ENCODE measurements around the gene NTN1. TPM values are rescaled to one million over a fixed set of nuclear protein-coding genes. Genes with fewer than 3 reads are reported as not detected.

Gene NTN1
- total and polyA plus RNA-seq, 2 of the 13 experiments (the other 11 are each of a cell fraction or from before 2014, with no cell fraction given), result 0.04 to 0.05 TPM

- POLR2A ChIA-PET, result no interaction called here
- no peak overlapping the region for H3K4me2 ChIP-seq (ENCODE audit: low read depth, low read length)
- no peaks in the 10 kb centered on the region for H4K20me1 ChIP-seq (ENCODE audit: insufficient read depth, low read length)
- no peaks in the 10 kb centered on the region for H3K36me3 ChIP-seq (replicated peaks in 1 of 2; ENCODE audit: control insufficient read depth in 1 of 2, insufficient read depth in 2 of 2, low read length in 2 of 2)
- no peak for TF ChIP-seq ZNF10 (CRISPR knock-in tag; IDR thresholded peaks at IDR 0.05; ENCODE audit: borderline replicate concordance, low read depth)
- no peak for TF ChIP-seq KLF9 (CRISPR knock-in tag; IDR thresholded peaks at IDR 0.05; ENCODE audit: low read depth)
- TF ChIP-seq KLF13 (CRISPR knock-in tag; IDR thresholded peaks at IDR 0.05), result no peak
- TF ChIP-seq MATR3 (CRISPR knock-in tag; IDR thresholded peaks at IDR 0.05), result no peak
- TF ChIP-seq ETS1 (CRISPR knock-in tag; IDR thresholded peaks at IDR 0.05), result no peak
- TF ChIP-seq TERF1 (CRISPR knock-in tag; IDR thresholded peaks at IDR 0.05), result no peak
- no peak for TF ChIP-seq CERS6 (CRISPR knock-in tag; IDR thresholded peaks at IDR 0.05)
- TF ChIP-seq GATAD2A (CRISPR knock-in tag; IDR thresholded peaks at IDR 0.05), result no peak
- no peak for TF ChIP-seq ZNF331 (CRISPR knock-in tag; IDR thresholded peaks at IDR 0.05)
- H3K4me1 ChIP-seq (ENCODE audit: insufficient read depth, low read length), result no peaks in the 10 kb centered on the region
- intact Hi-C loops (cut with micrococcal nuclease; ENCODE audit: unreplicated experiment), result no loop called here
- H3K79me2 ChIP-seq (ENCODE audit: insufficient read depth, low read length), result no peaks in the 10 kb centered on the region
- H3K9ac ChIP-seq (ENCODE audit: insufficient read depth, low read depth, low read length), result no peak overlapping the region
- no peak overlapping the region for H2AFZ ChIP-seq (ENCODE audit: low read length)
- H3K27ac ChIP-seq (ENCODE audit: extremely low read length, insufficient read depth, low read length), result no peak overlapping the region
- no peaks in the 10 kb centered on the region for H3K9me3 ChIP-seq (ENCODE audit: low read length)
- BruUV-seq (replicated peaks), result no TSS peak
- ATAC-seq (no peak; the same call in 2 of the 3 replicates), DNase-seq (ENCODE audit: low spot score) (peak; percentile 10), FAIRE-seq (no peak)
- no peak overlapping the region for H3K4me3 ChIP-seq (replicated peaks in 1 of 3; ENCODE audit: insufficient read depth in 1 of 3, low read depth in 2 of 3, low read length in 3 of 3)
- in situ Hi-C loops (cut with HindIII; ENCODE audit: extremely low pct_ligation_motif_present, low pct_unique_long_range_greater_than_20kb), result loop anchor here (25.0 kb wide), 1 partner anchor 312 kb away; no protein-coding TSS in a partner anchor
- CTCF ChIA-PET (ENCODE audit: low intra/inter-chr PET ratio, low total read pairs), result no interaction called here
- WGBS (ENCODE audit: low lambda C conversion rate), result 23% methylated on average over 8 of the region's 9 CpGs
- H3K27me3 ChIP-seq (ENCODE audit: control insufficient read depth in 1 of 2, insufficient read depth in 2 of 2, low read length in 2 of 2), result no peaks in the 10 kb centered on the region
Observed at GRCh38 chr17:8975091-8975725, 46.1 kb upstream of the NTN1 start.

Data from HepG2 (cell line).